ENCODE data around the gene SLC22A31.

Gene SLC22A31

DNA sequence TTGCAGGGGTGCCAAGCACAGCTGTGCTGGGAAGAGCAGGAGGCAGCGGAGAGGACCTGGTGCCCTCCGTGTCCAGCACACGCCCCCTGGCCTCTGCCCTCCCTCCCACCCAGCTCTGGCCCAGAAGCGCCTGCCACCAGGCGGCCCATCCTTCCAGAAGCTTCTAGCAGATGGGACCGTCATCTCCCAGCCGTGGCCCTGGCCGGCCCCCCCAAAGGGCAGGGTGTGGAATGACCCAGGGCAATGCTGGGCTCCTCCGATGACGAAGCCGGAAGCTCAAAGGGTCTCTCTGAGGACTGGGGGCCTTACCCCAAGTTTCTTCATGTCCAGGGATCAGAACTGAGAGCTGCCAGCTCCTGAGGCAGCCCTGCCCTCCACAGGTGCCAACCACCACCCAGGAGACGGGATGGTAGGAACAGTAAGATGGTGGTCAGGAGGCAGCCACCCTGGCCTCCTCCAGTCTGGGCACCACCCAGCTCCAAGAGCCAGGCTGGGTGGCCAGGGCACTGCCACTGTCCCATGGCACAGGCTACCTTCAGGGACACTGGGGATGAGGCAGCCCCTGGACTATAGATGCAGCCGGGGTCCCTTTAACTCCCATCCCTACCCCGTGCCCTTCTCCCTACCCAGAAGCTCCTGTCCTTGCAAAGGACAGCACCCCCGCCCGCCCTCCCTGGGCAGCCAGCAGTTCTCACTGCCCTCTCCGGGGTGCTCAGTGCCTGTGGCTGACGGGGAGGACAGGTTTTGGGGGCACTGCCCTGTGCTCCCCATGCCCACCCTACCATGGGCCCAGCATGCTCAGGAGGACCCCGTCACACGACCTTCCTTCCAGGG is 35.3 kb downstream of the SLC22A31 start:
- no peak for DNase-seq

DNA sequence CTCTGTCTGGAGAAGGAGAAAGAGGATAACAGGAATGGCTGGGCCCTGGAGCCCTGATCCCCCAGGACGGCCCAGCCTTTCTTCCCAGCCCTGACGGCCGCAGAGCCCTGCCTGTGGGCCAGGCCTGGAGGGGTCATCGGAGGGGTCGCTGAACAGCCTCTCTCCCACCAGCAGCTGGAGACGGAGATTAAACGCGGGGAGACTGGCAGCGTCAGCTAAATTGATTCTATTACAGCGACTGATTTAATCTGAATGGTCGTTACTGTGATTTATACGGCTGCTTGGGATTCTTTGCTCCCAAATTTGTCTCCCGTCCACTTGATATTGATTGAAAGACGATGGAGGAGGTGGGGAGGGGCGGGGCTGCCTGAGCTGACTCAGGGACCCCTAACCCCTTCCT is 35.9 kb downstream of the SLC22A31 start:
- DNase-seq = no peak

DNA sequence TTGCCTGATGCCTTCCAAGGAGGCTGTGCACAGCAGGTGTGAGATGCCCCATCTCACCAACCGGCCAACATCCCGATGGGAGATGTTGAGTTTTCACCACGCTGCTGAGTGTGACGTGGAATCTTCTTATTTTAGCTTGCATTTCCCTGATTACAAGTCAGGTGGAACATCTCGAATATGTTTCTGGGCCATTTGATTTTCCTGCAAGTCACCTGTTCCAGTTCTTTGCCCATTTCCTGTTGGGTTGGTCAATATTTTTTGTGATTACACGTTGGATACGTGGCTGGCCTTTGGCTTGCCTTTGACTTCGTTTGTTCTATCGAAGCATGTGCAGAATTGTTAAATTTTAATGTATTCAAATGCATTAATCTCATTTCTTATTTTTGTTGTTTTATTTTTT is 37.0 kb downstream of the SLC22A31 start:
- DNase-seq = no peak

DNA sequence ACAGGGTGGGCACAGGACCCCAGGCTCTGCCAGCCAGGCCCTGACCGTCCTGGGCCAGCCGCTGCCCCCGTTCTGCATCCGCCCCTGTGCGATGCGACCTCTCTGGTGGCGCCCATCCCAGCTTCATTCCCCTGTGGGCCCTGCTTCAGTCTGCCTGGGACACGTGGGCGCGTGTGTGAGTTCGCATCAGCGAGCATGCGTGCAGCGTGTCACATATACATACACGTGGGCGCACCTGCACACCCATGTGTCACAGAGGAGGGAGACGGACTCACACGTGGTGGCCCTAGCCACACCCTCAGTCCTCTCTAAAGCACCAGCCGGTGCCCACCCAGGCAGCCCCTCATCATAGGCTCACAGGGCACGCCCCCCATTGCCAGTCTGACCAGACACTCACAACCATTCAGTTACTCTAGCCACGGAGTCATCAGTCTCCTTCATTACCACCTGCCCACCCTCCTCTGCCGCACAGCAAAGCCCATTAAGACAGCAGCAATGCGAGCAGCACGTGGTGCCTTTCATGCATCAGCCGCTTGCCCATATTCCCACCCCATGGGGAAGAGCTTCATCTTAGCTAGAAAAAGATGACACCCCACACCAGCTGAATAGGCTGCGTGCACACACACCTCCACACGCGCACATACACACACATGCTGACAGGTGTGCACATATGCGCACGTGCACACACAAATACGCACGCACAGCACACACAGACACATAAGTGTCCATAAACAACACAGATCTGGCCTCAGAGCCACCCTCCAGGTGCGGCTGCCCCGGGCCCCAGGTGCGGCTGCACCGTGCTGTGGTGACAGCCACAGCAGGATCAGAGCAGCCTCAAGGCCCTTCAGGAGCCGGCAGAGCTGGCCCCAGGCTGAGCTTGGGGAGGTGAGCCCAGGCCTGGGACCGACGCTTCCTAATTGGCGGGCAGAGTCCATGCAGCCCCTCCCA is 38.3 kb downstream of the SLC22A31 start:
- DNase-seq = no peak

DNA sequence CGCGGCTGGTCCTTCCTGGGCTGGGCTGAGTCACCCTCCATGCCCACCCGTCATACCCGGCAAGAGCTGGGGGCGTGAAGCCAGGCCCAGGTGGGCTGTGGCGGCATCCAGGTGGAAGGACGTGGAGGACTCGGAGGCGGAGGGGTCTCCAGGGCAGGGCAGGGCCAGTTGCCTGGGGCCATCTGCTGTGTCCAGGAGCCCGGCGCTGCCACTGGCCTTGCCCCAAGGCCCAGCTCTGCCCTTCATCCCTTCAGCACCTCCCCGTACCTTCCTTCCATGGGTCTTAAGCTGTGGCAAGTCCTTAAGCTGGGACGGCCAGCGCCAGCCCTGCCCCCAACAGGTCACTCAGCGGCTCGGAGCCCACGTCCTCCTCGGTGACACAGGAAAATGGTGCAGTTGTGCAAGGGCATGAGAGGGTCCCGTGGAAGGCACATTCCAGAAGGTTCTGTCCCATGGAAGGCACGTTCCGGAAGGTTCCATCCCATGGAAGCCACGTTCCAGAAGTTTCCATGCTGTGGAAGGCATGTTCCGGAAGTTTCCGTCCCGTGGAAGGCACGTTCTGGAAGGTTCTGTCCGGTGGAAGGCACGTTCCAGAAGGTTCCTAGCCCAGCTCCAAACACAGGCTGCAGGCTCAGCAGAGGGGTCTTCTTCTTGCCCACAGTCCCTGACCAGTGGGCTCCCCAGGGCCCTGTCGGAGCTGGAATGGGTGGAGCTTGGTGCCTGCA is 39.2 kb downstream of the SLC22A31 start:
- DNase-seq = no peak

DNA sequence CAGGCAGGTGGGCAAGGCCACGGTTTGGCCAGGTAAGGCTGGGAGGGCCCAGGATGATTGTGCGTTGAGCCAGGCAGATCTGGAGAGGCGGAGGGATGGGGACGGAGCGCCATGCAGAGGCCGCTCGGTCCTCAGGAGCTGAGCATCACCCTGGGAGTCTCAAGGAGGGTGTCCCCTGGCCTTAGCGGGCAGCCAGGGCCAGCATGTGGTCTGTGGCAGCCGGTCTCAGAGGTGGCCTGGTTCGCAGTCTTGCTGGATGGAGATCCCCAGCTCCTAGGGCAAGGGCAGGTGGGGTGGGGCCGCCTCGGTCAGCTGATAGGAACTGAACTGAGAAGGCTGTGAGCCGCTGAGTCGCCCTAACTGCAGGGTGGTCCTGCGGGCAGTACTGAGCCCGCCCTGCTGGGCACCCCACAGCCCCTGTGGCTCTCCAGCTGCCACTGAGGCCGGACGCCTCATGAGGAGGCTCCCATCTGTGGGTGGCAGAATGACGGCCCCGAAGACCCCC is 40.4 kb downstream of the SLC22A31 start:
- DNase-seq = no peak

DNA sequence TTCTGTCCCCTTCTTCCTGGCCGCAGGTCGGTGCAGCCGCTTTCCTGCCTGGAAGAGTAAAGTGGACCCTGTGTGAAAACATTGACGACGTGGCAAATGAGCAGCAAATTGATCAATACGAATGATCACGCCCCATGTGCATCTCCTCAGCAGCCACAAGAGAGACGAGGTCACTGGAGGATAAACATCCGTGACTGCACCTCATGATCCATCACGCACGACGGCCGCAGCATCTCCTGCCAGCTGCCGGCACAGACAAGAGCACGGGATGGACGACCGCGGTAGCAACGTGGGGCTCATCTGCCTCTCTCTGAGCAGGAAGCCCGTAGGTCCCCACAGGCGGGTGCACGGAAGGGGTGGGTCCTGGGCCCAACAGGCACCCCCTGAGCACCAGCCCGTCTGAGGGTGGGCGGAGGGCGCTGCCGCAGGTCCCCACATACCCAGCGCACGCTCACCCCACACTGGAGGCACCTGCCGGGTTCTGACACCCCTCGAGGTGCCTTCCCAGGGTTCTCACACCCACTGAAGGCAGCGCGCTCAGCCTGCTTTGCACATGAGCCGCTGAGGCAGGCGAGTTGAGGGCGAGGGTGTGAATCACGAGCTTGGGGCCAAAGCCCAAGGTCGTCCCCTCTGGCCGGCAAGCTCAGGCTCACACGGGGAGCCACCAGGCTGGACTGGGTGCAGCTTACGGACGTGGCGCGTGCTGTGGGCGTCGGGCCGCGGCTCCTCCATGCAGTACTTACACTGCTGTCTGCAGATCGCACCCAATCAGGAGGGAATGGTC is 41.1 kb downstream of the SLC22A31 start:
- DNase-seq = no peak

DNA sequence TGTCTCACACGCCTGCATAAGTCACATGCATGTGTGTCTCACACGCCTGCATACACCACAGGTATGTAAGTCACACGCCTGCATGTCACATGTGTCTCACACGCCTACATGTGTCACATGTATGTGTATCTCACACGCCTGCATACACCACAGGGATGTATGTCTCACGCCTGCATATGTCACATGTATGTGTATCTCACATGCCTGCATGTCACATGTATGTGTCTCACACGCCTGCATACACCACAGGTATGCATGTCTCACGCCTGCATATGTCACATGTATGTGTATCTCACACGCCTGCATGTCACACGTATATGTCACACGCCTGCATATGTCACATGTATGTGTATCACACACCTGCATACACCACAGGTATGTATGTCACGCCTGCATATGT is 42.6 kb downstream of the SLC22A31 start:
- no peak for DNase-seq

DNA sequence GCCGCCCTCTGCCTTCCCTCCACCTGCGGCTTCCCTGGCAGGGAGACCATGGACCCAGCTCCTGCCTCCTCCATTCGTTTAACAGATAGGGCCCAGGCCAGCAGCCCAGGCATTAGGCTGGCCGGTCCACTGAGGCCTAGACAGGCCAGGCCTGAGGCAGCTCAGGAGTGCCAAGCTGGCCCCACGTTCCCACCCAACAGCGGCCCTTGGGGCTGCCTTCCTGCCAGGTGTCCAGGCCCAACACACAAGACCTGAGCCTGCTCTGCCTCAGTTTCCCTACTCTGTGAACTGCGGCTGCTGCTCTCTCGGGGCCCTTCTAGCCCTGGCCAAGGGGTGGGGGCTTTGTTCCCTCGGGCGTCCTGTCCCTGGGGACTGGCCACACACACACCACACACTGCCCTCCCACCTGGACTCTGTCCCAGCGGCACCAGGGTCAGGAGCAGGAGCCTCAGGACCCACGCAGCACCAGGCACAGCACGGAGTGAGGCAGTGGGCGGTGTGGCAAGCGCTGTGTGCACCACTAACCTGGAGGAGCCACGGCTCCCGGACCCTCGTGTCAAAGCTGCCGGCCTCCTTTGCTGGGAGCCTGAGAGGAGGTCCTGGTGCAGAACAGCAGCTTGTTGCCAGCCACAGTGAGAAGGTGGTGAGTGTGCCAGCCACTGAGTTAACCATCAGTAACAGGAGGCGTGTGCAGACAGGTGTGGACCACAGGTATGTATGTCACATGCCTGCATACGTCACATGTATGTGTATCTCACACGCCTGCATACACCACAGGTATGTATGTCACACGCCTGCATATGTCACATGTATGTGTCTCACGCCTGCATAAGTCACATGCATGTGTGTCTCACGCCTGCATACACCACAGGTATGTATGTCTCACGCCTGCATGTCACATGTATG is 43.3 kb downstream of the SLC22A31 start:
- DNase-seq = no peak

DNA sequence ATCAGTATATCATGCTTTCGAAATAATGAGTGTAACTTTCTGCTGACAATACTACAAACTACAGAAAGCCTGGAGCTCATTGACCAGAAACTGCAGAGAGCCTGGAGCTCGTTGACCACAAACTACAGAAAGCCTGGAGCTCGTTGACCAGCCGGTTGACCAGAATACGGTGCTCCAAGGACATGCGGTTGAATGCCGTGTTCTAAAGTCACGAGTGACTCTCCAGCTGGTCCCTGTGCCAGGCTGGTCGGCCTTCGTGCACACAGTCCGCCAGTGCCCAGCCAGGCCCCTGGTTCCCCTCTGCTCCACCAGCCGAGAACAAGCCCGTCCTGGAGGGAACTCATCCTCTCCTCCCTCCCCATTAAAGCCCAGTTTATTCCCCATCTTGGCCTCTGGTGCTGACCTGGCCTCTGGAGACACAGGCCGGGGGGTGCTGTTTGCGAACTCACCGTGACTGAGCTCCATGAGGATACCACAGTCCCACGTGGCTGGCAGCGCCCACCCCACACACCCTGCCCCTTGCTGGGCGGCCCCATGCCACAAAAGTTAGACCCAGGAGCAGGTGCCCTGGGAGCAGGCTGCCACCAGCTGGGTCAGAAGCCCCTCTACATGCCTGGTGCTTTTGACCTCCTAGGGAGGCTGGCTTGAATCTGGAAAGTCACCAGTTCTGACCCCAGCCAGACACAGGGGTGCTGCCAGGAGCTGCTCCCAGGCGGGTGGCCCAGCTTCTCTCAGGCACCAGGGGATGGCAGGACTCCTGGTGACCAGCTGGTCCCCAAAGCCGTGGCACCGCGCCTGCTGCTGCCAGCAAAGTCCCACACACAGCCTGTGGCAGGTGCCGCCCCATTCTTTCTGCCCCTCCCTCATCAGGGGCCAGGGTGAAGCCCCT is 44.2 kb downstream of the SLC22A31 start:
- no peak for DNase-seq

DNA sequence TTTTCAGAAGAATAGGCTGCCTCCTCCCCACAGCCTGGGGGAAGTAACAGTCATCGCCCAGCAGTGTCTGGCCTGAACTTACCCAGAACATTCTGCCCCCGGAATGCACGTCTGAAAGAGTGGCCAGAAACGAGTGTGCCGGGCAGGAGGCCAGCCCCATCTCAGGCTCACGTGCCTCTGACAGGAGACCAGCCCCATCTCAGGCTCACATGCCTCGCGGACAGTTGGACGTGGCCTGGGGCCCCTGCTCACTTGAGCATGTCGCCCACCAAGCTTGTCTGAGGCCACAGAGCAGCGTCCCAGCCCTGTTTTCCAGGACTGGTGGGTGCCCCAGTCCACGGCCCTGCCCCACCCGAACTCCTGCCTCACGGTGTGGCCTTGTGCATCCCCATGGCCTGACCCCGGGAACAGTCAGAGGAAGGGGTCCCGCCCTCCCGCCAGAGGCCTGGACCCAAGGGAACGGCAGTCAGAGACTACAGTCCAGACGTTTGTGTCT is 45.1 kb downstream of the SLC22A31 start:
- DNase-seq = no peak

DNA sequence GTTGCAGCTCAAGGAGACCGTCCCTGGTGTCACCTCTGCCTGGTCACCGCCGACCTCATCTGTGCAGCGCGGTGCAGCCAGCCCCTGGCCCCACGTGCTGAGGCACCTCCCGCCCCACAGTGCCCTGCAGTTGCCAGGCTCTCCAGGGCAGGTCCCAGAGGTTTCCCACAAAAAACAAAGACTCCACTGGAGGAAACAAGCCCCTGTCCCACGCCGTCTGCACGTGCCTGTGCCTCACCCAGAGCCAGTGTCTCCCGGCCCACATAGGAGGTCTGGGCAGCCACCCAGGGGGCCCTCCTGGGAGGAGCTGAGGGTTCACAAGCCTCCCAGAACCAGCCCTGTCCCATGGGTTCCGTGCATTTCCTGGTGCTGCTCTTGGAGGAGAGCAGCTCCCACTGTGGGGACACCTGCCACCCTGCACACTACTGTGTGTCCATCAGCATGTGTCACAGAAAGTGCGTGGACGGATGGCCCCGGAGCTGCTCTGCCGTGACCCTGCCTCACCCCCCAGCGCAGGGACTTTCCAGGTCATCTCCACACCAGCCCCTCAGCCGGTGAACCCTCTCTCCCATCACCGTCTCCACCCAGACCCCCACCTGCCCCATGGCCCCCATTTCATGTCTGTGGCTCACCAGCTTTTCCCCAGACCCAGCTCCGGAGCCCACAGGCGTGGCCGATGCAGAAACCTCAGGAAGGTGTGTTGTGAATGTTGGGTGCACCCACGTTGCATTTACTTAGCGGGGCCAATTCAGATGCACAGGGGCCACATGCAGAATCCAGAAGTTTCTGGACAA is 45.8 kb downstream of the SLC22A31 start:
- DNase-seq = no peak

DNA sequence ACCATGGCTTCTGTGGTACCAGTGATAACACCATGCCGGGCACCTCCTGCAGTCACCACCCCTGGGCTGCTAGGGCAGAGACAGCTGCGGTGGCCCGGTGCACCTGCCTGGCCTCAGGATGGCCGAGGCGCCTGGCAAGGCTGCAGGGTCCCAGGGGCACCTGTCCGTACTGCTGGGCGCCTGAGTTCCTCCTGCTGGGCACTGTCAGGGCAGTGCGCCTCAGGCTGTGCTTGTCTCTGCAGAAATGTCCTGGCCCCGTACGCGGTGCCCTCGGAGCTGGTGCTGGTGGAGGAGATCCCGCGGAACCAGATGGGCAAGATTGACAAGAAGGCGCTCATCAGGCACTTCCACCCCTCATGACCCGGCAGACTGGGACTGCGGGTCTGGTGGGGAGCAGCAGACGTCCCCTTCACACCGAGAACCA is 46.5 kb downstream of the SLC22A31 start:
- no peak for DNase-seq

DNA sequence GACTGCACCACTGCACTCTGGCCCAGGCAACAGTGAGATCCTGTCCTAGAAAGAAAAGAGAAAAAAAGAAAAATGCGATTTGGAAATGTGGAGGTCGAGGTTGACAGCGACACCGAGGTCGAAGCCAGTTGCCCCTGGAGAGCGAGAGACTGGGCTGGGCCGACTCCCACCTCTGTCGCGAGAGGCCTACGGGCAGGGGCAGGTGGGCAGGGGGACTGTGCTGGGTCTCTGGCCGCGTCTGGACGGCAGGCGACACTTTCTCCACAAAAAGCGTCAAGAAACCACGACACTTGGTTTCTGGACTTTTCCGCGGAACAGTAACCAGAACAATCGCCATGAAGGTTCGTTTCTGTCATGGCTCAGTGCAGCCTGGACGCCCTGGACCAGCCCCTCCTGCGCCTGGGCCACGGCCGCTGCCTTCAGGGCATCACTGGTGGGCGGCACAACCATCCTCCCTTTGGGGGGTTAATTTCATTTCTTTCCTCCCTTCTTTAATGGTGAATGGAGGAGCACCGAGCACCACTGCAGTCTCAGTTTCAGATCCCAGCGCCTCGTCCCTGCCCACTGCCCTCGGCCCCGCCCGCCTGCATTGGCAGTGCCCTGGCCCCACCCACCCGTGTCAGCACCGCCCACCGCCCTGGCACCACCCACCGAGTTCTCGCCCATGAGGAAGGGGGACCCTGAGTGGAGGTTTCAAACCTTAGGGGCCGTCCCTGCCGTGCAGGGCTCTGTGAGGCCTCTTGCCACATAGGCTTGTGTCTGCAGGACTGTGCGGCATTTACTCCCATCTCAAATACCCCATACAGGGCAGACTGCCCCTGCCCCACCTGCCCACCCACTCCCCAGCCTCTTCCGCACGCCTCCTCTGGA is 47.3 kb downstream of the SLC22A31 start:
- DNase-seq = no peak

DNA sequence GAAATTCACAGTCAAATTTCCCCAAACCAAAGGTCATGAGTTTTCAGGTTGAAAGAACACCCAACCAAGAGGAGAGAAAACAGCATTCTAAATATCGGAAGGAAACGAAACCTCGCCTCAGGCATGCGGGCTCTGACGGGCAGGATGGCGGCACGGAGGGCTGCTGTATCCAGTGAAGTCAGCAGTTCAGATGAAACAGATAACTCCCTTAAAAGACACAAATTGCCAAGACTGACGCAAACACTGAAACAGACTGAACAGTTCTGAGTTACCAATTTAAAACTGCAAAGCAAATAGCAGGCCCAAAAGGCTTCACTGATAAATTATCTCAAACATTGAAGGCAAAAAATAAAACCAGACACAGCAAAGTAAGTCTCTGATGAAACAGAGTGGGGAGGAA is 49.4 kb downstream of the SLC22A31 start:
- DNase-seq = no peak

DNA sequence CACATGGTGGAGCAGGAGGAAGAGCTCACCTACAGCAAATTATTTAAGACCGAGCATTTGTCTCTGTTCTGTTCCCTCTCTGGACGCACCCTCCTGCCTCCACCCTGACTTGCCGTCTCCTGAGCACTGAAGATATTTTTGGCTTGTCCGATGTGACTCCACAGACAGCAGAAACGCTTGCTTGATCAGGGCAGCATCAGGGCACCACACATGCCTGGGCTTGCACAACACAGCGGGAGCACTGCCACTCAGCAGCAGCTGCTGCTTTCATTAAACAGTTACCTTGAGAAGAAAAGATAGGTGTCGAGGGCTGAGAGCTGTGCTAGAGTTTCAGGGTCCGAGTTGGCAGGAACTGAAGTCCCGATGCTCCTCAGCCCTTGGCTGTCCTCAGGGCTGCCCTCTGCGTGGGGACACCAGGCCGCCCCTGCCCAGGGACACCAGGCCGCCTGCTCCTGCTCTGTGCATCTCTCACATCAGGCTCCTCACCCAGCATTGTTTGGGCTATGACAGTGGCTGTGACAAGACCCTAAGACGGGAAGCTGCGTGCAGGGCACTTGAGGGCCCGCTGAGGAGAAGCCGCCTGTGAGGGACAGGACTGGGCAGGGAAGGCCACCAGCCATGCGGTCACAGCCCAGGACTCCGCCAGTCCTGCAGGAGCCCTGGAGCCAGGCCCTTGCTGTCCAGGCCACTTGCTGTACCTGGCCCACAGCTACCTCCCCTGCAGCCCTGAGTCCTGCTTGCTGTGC is 50.1 kb downstream of the SLC22A31 start:
- DNase-seq = no peak

DNA sequence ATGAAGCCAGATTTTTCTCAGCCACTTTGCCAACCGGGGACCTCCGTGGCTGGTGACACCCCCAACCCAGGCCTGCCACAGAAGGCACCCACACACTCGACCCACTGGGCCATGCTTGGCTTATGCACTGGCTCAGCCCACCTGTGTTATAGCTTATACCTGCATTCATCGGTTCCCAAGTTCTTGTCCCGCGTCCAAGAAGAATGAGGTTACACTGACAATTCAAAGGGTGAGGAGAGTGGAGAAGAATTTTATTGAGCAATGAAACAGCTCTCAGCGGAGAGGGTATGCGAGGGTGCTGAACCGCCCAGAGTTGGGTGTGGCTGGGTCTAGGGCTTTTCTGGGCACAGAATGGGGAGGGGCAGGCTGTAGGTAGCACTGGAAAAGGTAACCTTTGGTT is 51.0 kb downstream of the SLC22A31 start:
- no peak for DNase-seq
